ENCODE data around the gene PLPP7.
"Not testable (repeated sequence)": the region's sequence is repeated elsewhere in the genome, so short reads cannot be mapped to it uniquely, and the experiment has no call there.

The PLPP7 gene

DNA sequence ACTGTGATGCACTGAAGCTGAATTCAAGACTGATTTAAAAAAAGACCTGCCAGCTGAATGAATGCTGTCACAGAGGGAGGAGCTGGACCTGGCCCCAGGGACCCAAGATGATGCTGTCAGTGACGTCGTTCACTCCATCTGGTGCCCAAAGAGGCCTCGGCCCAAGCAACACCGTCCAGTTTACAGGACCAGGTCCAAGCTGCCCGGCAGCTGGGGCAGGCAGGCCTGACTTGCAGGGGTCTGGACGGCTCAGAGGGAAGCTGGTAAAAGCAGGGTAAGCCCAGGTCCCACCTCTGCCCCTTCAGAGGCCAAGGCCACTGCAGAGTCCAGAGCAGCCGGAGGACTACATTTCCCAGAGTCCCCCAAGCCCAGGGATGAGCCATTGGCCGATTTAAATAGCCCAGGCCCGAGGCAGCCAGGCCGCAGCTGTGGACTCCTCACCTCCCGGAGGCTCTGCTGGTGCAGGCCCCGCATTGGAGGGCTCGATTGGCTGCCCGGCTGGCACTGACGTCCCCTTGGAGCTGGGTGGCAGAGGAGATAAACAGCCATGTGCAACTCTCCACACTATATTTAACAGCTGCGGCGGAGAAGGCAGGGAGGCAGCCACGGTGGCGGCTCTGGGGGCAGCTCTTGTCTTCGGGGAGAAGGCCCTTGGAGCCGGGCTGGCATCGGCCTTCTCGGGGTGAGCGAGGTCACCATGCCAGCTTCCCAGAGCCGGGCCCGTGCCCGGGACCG, at the start of gene PLPP7:
Gene PLPP7, plus strand, starts transcription at position 423 of the 735 bp plus-strand sequence. Its CDS starts 275 bp downstream, at position 698.
- H3K27me3 Mint-ChIP-seq: peaks cover 3% of the 10 kb centered on the region
- no peaks in the 10 kb centered on the region for H3K4me1 Mint-ChIP-seq (ENCODE audit: low read depth)
- H3K9me3 Mint-ChIP-seq: no peaks in the 10 kb centered on the region
- H3K4me3 Mint-ChIP-seq: peak within 1 kb of the TSS; percentile 70
- peak within 1 kb of the TSS; percentile 64 for H3K27ac Mint-ChIP-seq
- no peaks in the 10 kb centered on the region for H3K36me3 Mint-ChIP-seq (ENCODE audit: low read depth)
- intact Hi-C loops (cut with micrococcal nuclease): no loop called here

DNA sequence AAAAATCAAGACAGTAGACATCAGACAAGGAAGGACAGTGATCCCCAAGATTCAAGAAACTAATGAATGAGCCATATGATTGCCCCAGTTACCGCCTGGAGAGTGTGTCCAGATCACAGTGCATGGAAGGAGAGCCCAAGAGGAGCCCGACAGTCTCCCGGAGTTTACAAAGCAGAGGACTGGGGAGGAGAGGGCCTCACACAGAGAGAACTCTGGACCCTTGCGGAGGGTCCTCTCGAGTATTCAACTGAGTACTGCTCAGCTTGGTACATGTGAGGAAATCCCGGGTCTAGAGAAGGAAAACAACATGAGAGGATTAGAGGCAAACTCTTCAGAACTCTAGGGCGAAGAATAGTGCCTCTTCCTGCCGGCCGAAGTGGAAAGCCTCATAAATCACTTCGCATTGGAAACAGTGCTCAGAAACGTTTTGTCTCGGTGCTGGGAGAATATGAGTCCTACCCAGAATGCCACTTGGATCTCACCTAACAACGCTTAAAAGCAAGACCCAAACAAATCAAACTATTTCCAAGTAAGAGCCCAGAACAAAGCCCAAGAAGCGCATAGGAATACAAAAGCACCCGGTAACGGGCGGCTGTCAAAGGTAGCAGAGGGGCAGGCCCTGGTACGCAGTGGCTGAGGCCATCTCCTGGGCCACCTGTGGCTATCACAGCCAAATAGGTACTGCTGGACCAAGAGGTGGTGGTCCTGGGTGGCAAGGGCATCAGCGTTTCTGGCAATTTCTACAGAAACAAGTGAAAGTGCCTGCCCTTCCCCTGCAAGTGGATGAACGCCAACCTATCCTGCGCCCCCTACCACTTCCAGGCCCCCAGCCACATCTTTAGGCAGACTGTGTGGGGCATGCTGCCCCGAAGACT, 49.2 kb upstream of the PLPP7 start:
- H3K4me3 Mint-ChIP-seq: no peak overlapping the region
- H3K9me3 Mint-ChIP-seq: peaks cover 9% of the 10 kb centered on the region
- peak overlapping the region; percentile 45 for H3K27ac Mint-ChIP-seq
- peaks cover 8% of the 10 kb centered on the region for H3K27me3 Mint-ChIP-seq
- intact Hi-C loops (cut with micrococcal nuclease): no loop called here
- H3K36me3 Mint-ChIP-seq (ENCODE audit: low read depth): peaks cover 52% of the 10 kb centered on the region
- peaks cover 40% of the 10 kb centered on the region for H3K4me1 Mint-ChIP-seq (ENCODE audit: low read depth)

DNA sequence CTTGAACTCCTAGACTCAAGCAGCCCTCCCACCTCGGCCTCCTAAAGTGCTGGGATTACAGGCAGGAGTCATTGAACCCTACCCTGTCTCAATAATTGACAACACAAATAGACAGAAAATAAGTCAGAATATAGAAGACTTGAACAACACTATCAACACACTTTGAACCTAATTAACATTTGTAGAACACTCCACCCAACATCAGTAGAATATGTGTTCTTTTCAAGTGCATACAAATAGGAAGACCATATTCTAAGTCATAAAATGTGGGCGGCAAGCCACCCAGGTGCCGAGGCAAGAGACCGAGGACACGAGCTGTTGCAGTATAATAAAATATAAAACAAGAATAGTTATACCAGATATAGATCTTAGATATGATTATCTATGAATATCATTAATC, 45.2 kb upstream of the PLPP7 start:
- H3K9me3 Mint-ChIP-seq; H3K27me3 Mint-ChIP-seq; H3K27ac Mint-ChIP-seq; intact Hi-C loops (cut with micrococcal nuclease); H3K4me3 Mint-ChIP-seq: not testable (repeated sequence)
- peaks cover 40% of the 10 kb centered on the region for H3K36me3 Mint-ChIP-seq (ENCODE audit: low read depth)
- H3K4me1 Mint-ChIP-seq (ENCODE audit: low read depth): peaks cover 19% of the 10 kb centered on the region

- Mint-ChIP-seq H3K36me3 (ENCODE audit: low read depth) (peaks cover 24% of the 10 kb centered on the region), H3K27ac (no peak overlapping the region), H3K4me3 (no peak overlapping the region)
These were observed 42.9 kb upstream of the PLPP7 start for GRCh38 chr9:131246618-131247017.

DNA sequence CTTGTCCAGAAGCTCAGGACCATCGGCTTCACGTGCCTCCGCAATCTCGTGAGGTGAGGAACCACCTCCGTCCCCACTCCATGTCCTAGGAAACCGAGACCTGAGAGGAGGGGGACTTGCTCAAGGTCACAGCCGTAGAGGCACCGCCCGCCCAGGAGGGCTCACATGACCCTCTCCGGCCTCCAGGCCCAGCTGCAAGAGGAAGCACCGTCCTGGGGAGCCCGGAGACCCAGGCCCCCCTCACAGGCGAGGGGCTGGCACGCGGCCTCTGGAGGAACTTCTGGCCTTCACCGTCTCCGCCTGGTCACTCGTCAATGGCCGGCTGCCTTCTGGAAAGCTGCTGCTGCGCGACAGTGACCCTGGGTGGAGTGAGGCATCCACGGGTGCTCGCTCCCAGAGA, 37.4 kb upstream of the PLPP7 start:
- Mint-ChIP-seq H3K36me3 (ENCODE audit: low read depth) (peaks cover 1% of the 10 kb centered on the region), H3K27ac (peak overlapping the region; percentile 90), H3K4me1 (ENCODE audit: low read depth) (peaks cover 55% of the 10 kb centered on the region), H3K4me3 (peak overlapping the region; percentile 81), H3K27me3 (no peaks in the 10 kb centered on the region), H3K9me3 (no peaks in the 10 kb centered on the region)
- intact Hi-C loops (cut with micrococcal nuclease): no loop called here

More at GRCh38 chr9:131246618-131247017, 42.9 kb upstream of the PLPP7 start:
- intact Hi-C loops (cut with micrococcal nuclease): loop anchor here (5.0 kb wide), 1 partner anchor 86 kb away; no protein-coding TSS in a partner anchor
- Mint-ChIP-seq H3K4me1 (ENCODE audit: low read depth) (peaks cover 11% of the 10 kb centered on the region), H3K9me3 (peaks cover 9% of the 10 kb centered on the region), H3K27me3 (no peaks in the 10 kb centered on the region)

DNA sequence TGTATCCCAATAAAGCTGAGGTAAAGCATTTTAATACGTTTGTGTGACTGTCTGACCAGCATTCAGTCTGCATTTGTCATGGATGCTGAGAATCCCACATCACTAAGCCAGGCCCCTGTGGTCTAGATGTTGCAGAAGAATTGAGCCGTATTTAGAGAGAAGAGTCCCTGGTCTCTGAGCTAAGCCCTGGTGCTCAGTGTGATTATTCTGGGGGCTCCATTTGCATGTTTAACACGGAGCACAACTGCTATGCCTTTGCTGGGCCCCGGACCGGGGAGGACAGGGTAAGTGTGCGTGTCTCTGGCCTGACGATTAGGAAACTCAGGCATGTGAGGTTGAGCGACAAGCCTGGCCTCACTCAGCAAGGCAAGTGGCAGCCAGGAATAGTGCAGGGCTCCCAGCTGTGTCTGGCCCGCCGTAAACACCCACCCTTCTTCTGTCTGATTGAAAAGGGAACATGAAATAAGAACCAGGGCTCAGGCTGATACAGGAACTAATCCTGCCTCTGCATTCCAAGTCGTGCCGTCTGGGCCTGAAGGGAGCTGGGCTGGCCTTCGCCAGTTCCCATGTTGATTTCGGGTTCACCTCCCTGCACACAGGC, 35.5 kb upstream of the PLPP7 start:
- H3K4me1 Mint-ChIP-seq (ENCODE audit: low read depth): peaks cover 74% of the 10 kb centered on the region

DNA sequence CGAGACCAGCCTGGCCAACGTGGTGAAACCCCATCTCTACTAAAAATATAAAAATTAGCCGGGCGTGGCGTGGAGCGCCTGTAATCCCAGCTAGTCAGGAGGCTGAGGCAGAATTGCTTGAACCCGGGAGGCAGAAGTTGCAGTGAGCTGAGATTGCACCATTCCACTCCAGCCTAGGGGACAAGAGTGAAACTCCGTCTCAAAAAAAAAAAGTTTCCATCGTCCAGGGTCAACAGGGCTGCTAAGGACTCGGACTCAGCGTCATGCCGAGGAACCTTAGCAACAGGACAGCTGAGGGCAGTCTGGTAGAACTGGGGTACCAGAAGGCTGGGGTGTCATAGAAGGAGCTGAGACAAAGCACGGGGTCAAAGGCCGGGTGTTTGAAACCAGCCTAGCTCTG, 34.9 kb upstream of the PLPP7 start:
- no peaks in the 10 kb centered on the region for H3K27me3 Mint-ChIP-seq
- intact Hi-C loops (cut with micrococcal nuclease): no loop called here
- H3K9me3 Mint-ChIP-seq: no peaks in the 10 kb centered on the region
- peak overlapping the region; percentile 90 for H3K27ac Mint-ChIP-seq
- H3K4me3 Mint-ChIP-seq: peak overlapping the region; percentile 32
- H3K4me1 Mint-ChIP-seq (ENCODE audit: low read depth): peaks cover 81% of the 10 kb centered on the region
- peaks cover 26% of the 10 kb centered on the region for H3K36me3 Mint-ChIP-seq (ENCODE audit: low read depth)

More for the DNA sequence above, 35.5 kb upstream of the PLPP7 start:
- Mint-ChIP-seq H3K27ac (peak overlapping the region; percentile 90), H3K4me3 (peak overlapping the region; percentile 32), H3K9me3 (no peaks in the 10 kb centered on the region), H3K27me3 (no peaks in the 10 kb centered on the region), H3K36me3 (ENCODE audit: low read depth) (peaks cover 20% of the 10 kb centered on the region)
- intact Hi-C loops (cut with micrococcal nuclease): no loop called here

GRCh38 chr9:131255676-131256197, 33.8 kb upstream of the PLPP7 start:
- peaks cover 87% of the 10 kb centered on the region for H3K4me1 Mint-ChIP-seq (ENCODE audit: low read depth)
- peak overlapping the region; percentile 90 for H3K27ac Mint-ChIP-seq
- no peaks in the 10 kb centered on the region for H3K27me3 Mint-ChIP-seq
- H3K36me3 Mint-ChIP-seq (ENCODE audit: low read depth): peaks cover 37% of the 10 kb centered on the region
- H3K9me3 Mint-ChIP-seq: no peaks in the 10 kb centered on the region
- intact Hi-C loops (cut with micrococcal nuclease): loop anchor here (2.0 kb wide), 1 partner anchor 21 kb away; the partner anchor contains the start of gene FAM78A
- H3K4me3 Mint-ChIP-seq: peak overlapping the region; percentile 72

- no peak overlapping the region for H3K4me3 Mint-ChIP-seq
- no peaks in the 10 kb centered on the region for H3K9me3 Mint-ChIP-seq
- H3K27me3 Mint-ChIP-seq: no peaks in the 10 kb centered on the region
- peaks cover 92% of the 10 kb centered on the region for H3K4me1 Mint-ChIP-seq (ENCODE audit: low read depth)
- H3K36me3 Mint-ChIP-seq (ENCODE audit: low read depth): peaks cover 55% of the 10 kb centered on the region
- intact Hi-C loops (cut with micrococcal nuclease): loop anchor here (2.0 kb wide), 1 partner anchor 19 kb away; the partner anchor contains the start of gene FAM78A
- H3K27ac Mint-ChIP-seq: peak overlapping the region; percentile 90
These were observed 32.1 kb upstream of the PLPP7 start for GRCh38 chr9:131257266-131258025.

GRCh38 chr9:131258186-131258585, 31.3 kb upstream of the PLPP7 start:
- peaks cover 93% of the 10 kb centered on the region for H3K4me1 Mint-ChIP-seq (ENCODE audit: low read depth)
- H3K4me3 Mint-ChIP-seq: no peak overlapping the region
- no peaks in the 10 kb centered on the region for H3K27me3 Mint-ChIP-seq
- peaks cover 62% of the 10 kb centered on the region for H3K36me3 Mint-ChIP-seq (ENCODE audit: low read depth)
- peak overlapping the region; percentile 90 for H3K27ac Mint-ChIP-seq
- intact Hi-C loops (cut with micrococcal nuclease): no loop called here
- no peaks in the 10 kb centered on the region for H3K9me3 Mint-ChIP-seq

GRCh38 chr9:131258698-131259431, 30.7 kb upstream of the PLPP7 start:
- intact Hi-C loops (cut with micrococcal nuclease): no loop called here
- Mint-ChIP-seq H3K4me3 (no peak overlapping the region), H3K27me3 (no peaks in the 10 kb centered on the region), H3K9me3 (no peaks in the 10 kb centered on the region), H3K4me1 (ENCODE audit: low read depth) (peaks cover 93% of the 10 kb centered on the region), H3K27ac (peak overlapping the region; percentile 90), H3K36me3 (ENCODE audit: low read depth) (peaks cover 68% of the 10 kb centered on the region)

GRCh38 chr9:131259432-131259898, 30.1 kb upstream of the PLPP7 start:
- H3K27me3 Mint-ChIP-seq: no peaks in the 10 kb centered on the region
- intact Hi-C loops (cut with micrococcal nuclease): no loop called here
- peaks cover 93% of the 10 kb centered on the region for H3K4me1 Mint-ChIP-seq (ENCODE audit: low read depth)
- H3K9me3 Mint-ChIP-seq: no peaks in the 10 kb centered on the region
- peak overlapping the region; percentile 90 for H3K27ac Mint-ChIP-seq
- H3K36me3 Mint-ChIP-seq (ENCODE audit: low read depth): peaks cover 74% of the 10 kb centered on the region
- H3K4me3 Mint-ChIP-seq: no peak overlapping the region

Data from dendritic cell treated with granulocyte-macrophage colony-stimulating factor and Interleukin-4, amounts not matched to agents 40 ng/mL and 50 ng/mL, for 4 days (primary cell).